Fibroblast of skin of left biceps (primary cell): ENCODE data around the gene NTM.

Experiments used
- DNase-seq, 2 experiments: peaks; one replicate each; pipeline ENCODE4 v3.0.0-alpha.2; 2013; ENCODE audit warnings: low read depth in 2 of 2

NTM gene

DNA sequence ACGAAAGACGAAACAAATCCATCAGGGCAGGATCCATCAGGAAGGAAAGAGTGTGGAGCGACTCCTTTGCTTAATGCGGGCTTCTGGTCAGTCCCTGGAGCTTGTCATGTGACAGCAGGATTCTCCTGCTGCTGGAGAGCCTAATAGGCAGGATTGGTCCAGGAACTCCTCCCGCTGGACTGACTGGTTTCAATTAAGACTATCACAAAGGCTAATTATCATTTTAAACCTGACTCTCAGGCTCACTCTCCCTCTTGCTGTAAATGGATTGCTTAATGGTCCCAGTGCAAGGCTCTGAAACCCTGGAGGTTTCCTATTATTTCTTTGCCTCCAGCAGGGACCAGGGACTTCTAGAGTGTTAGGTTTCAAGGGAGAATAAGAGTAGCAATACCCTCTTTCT lies 493.8 kb downstream of the NTM start:
- DNase-seq = no peak

DNA sequence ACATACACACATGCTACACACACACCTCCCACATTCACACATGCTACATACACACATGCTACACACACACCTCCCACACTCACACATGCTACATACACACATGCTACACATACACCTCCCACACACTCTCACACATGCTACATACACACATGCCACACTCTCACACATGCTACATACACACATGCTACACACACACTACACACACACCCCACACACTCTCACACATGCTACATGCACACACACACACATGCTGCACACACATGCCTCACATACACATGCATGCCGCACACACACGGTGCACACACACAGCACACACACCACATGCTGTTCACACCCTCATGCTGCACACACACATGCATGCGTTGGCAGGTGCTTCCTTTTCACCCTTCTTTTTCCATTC lies 495.4 kb downstream of the NTM start:
- DNase-seq = no peak

DNA sequence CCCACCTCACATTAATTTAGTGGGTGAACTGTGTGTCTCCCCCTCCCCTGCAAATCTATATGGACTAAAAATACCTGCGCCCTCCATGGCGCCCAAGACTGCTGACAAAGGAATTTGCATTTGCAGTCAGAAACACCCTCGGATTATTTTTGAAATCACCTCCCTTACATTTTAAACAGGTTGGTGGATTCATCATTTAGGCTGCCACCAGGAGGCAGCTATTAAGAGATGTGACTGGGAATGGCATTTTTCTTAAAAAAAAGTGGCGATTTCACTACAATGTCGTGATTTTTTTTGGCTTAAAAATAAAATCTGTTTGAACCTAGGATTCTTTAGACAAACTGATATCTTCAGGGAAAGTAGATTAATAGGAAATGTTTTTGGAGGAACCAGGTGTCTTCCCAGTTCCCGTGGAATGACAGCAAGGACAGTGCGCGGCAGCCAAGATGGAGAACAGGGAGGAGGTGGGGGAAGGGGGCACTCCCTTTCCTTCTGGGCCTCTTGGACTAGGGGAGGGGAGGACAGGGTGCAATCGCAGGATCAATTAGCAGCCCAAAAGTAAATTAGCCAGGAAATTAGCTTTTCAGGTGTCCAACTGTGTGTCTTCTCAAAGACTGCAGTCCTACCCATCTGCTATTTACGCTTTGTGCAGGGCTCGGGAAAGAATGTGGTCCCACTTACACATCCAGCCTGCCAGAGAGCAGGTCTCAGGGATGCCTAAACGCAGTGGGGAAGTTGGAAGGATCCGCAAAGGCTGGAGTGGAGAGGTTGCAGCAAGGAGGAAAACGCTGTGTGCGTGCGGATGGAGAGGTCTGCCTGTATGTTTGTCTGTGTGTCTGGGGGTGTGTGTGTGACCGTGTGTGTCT lies 496.4 kb downstream of the NTM start:
- DNase-seq = no peak

DNA sequence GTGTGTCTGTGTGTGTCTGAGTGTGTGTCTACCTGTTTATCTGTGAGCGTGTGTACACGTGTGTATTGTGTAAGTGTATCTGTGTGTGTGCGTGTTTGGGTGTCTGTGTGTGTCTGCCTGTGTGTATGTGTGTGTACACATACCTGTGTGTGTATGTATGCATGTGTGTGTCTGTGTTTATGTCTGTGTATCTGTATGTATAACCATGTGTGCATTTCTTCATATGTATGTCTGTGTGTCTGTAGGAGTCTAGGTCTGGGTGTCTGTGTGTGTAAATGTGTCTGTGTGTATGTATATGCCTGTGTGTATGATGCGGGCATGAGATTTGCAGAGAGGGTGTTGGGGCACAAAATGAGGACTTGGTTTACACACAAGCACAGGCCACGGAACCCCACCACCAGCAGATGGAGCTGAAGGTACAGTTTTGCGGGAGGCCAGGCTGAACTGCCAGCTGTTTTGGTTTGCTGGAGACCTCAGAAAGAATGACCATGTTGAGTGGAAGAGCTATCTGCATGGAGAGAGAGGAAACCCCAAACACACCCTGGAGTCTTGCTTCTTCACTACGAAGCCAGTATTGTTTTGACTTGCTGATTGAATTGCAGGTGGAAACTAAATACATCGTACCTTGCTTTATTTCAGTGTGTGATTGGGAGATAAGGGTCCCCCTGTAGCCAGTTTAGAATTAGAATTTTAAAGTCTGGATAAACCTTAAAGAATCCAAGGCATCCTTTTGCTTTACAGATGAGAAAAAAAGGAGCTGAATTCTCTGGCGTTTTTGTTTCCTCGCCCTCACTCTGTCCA lies 497.2 kb downstream of the NTM start:
- DNase-seq = peak; percentile 55 to 64

DNA sequence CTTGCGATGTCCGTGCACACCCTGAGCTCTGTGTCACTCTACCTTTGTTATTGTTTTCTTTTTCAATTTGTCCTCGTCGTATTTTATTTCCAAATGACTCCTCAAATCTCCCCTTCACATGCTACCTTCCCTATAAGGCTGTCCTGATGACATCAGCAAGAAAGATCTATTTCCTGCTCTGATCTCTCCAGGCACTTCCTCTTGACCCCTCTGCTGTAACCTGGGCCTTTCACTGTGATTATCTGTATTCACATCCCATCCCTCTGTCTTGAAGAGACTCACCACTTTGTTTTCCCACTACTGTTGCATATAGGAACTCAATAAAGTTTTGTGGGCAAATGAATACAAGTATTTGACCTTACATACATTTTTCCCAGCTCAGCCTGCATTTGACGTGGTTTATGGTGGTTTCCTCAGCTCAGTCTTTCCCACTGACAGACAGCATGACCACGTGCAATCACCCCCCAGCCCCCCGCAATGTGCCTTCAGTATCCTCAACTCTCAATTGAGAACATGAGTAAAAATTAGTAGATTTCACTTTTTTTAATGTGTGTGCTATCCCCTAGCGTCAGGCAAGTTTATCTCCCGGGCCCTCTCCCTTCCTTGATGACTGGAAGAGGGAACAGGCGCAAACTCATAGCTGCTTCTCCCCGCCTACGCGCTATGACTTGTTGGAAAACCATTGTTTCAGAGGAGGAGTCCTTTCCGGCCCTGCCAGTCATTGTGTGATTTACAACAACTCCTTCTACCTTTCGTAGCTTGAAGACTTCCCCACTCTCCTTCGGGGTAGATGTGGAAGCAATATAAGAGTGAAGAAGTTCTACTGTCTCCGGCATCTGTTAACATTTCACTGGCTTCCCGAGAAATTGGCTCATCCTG lies 498.5 kb downstream of the NTM start:
- no peak for DNase-seq

DNA sequence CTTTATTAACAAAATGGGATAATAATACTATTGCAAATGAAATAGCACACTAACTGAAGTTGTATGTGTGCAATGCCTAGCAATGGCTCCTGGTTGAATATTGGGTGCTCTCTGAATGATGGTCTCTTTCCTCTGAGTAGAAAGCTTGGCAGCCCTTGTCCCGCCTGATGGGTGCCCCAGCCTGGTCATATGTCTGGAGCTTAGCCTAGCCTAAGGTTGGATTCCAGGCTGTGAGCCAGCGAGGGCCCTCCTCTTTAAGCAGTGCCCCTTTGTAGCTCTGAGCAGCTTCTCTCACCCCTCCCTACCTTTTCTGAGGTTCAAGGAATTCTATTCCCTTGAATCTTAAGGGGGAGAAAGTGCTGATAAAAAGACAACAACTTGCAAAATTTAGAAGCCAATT lies 499.9 kb downstream of the NTM start:
- no peak for DNase-seq

DNA sequence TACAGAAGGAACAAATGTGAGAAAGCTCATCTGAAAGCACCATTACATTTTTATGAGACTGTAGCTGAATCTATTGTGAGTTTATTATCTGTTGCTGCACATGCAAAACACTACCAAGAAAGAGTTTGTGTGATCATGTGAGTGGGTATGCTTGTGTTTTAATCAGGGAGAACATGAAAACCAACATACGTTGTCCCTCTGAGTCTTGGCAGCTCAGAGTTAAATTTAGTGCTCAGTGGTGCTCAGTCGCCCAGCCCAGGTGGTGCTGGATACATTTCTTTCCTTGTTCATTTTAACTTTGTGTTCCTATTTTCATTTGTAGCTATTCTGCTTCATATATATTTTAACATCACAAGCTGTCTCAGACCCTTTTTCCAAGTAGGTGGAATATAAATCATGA lies 500.6 kb downstream of the NTM start:
- DNase-seq = no peak

DNA sequence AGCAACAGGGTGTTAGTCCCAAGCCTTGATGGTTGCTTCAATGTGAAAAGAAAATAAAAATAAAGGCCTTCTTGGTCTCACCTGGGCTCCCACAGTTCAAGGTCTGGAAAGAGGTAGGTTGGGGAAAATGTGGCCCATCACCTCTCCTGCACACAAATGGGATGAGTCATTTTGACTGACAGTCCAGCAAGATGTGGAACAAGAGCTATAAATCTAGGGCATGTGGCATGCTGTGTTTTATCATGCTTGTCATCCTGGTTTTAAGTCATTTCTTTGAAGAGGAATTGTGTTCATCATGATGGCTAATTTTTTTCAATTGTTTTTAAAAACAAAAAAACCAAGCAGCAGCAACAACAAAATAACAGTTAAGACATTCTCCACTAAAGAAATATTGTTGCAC lies 503.7 kb downstream of the NTM start:
- DNase-seq = no peak

DNA sequence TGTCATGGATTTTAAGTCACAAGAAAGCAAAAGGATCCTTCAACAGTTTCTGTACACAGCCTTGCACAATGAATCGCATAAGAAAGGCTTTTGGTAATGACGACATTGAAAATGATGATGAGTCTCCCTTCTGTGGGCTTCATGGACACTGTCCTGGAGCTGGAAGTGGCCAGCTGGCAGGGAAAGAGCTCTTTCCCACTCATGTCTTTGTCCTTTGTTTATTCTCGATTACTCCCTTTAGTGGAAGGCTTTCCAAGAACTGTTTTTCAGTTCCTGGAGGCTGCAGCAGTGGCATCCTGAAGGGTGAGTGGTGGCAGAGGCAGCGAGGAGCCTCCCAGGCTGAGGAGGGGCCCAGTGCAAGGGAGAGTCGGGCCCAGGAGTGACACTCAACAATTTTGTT lies 505.2 kb downstream of the NTM start:
- DNase-seq = no peak

DNA sequence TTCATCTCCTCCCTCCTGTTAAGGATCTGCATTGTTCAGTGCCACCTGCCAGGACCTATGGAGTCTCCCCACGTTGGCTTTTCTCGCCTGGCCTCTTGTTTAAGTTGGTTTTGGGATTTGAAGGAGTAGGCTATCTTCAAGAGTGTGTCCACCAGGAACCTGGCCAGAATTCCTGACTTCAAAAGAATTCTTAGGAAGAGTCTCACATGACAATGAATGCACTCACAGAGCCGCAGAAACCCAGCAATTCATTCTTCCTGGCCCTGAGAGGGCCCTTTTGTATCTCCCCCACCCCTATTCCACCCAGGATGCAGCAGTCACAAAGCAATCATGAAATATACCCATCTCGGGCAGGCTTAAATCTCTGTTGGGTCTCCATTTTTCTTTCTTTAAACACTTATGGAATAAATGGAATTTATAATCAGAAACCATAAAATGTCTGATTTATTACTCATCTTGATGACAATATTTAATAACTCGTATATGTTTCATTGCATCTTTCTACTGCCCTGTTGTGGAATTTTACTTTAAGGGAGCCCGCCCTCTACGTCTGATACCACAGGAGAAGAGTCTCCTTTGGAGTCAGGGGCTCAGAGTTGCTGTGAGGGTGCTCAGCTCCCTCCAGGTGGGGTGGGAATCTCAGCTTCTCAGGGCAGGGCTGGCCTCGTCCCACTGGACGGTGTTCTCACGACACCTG lies 507.0 kb downstream of the NTM start:
- DNase-seq = no peak

DNA sequence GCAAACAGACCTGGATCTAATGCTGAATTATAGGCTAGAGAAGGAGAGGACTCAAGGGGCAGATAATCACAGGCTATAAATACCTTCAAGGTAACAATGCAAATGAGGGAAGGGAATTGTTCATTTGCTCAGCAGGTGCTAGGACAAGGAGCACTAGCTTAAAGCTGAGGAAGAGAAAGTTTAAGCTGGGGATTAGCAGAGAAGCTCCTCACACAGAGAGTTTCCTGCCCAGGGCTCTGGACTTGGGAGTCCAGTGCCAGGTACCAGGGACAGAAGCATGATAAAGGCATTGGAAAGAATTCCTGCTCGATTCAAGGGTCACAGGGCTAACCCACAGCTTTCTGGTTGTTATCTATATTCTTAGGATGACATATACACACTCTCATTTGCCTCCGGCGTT lies 509.9 kb downstream of the NTM start:
- DNase-seq = no peak

DNA sequence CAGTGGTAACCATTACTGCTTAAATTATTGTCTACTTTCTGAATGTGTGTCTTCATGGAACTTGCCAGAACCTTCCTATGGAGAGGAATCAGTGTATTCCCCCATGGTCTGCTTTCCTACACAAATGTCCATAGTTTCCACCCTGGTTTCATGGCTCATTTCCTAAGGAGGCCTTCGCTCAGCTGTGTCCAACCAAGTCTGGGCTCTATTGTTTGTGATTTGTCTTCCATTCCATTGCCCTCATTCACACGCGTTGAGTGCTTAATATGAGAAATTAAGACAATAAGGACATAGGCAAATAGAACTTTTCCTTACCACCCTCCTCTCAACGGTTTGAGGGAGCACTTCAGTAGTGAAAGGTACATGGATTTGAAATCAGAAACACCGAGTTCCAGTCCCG lies 510.6 kb downstream of the NTM start:
- no peak for DNase-seq

DNA sequence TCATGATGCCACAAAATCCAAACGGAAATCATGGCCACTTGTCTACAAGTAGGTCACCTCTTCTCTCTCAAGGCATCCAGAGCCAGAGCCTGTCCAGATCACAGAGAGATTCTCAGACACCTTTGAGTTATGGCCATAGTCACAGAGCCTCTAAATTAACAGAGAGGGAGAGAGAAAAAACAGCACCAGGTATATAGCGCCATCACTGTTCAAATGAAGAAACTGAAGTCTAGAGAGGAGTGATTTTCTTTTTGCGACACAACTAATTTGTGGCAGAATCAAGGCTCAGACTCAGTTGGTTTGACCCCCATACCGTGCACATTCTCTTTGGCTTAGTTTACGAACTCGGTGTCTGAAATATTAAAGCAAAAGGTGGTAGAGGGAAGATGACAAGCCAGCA lies 512.9 kb downstream of the NTM start:
- no peak for DNase-seq

DNA sequence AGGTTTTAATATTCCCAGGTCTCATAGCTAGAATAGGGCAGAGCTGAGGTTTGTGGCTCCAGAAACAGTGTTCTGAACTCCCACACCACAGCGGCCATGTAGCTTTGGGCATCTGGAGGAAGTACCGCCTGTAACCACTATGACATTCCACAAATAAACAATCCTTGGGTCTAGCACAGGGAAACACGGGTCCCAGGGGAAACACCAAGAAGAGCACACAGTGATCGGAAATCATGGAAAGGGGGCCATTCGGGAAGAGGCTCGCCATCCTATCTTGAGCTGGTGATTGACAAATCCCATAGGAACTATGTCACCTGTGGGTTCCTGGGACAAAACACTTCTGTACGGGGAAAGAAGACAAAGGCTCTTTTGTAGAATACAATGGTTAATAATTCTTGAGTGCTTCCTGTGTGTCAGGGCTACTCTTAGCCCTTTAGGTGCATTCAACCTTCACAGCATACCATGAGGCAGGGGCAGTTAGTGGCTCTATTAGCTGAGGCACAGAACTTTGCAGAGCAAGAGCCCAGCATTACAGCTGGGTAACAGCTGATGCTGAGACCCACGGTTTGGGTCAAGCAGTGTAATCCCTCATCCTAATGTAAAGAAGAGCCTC lies 514.2 kb downstream of the NTM start:
- DNase-seq = no peak

DNA sequence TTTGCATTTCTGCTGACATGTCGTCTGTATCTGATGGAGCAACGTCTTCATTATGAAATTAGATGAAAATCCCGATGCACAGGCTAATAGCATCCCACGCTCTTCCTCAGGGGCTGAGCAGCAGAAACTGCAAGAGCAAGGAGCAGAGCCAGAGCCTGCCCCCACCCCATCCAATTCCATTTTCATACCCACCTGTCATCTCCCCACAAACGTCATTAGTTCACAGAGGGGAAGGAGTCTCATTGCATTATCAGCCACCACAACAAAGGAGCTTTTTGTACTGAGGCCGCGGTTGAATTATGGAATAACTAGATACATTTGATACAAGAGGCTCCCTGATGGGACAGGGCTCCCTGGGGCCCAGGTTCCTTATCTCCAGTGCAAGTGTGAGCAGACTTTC lies 515.0 kb downstream of the NTM start:
- DNase-seq = no peak

DNA sequence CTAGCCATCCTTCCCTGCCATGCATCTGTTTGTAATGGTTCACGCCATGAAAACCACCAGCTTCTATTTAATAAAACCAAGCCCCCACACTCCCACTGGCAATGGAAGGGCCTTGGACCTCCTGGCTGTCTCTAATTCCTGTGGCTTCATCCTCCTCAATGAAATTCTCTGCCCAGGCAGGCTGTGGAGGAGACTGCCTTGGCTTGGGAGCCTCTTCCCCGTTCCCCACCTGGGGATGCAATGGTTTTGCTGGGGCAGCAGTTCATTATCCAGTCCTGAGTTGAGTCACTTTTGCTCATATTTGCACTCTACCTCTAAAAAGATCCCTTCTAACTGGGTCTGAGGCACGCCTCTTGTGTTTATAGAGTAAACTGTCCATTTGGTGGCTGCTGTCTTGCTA lies 515.8 kb downstream of the NTM start:
- DNase-seq = no peak

DNA sequence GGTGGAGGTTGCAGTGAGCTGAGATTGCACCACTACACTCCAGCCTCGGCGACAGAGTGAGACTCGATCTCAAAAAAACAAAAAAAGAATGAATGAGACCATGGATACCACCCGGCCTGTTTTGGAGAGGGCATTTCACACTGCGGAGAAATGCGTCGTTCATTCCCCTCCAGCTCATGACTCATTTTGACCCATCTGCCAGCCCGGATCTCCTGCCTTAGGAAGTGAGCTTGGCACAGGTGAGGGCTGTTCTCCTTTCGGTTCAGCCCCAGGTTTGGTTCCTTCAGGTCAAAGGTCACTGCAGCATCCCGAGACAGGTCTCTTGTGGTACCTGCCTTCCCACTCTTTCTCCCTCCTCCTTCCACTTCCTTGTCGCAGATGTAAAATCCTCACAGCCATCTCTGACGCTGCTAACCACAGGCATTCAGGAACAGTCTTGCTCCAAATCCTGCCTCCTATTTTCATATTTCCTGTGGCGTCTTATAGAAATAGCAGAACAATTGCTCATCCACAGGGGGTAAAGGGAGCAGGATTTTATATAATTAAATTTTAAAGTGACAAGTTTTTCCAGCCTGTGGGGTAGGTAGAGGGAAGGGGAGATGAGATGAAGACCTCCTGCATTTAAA lies 517.9 kb downstream of the NTM start:
- peak; percentile 86 to 87 for DNase-seq

DNA sequence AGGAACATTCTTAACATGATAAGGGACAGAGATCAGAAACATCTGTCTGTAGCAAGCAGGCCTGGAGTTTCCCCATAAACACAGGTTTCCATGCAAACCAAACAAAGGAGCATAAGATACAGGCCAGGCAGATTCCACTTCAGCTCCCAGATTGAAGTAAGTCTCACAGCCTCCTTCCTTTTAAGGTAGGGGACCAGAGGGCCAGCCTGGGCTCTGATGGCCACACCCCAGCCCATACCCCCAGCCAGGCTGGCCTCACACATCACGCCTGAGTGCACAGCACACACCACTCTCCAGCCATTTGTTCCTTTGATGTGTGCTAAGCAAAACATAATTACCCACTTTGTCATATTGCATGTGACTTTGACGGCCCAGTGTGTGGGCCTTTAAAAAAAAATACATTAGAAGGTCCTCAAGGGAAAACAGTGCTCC lies 518.7 kb downstream of the NTM start:
- peak; percentile 75 to 78 for DNase-seq

DNA sequence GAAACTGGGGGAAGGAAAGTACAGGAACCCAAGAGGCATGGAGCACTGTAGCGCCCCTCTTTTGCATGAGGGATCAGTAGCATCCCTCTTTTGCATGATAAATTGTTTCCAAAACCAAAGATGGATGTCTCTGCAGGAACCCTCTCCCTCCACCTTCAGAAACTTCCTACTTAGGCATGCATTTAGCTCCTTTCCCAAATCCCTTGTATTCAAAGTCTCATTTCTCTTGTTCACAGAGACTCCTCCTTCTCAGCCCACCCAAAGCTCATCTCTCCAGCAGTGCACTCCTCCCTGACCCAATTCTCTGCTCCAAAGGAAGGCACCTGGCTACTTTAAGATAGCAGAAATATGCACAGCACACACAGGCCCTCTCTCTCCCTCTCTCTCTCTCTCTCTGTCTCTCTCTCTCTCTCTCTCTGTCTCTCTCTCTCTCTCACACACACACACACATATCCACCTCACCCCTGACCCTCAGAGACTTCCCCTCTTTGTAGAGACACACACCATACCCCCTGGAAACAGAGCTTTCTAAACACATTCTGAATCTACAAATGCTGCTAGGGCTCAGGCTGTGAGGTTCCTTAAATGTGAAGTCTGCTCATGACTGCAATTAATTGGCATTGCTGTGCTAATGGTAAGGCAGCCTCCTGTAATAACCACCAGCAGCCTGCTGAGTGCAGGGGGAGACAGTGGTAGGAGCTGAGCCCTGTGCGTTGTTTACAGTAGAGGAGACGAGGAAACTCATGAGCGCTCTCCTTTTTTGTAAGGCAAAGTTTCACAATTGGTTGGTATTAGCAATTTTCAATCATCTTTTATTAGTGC lies 519.6 kb downstream of the NTM start:
- DNase-seq = no peak
